GM19099 (cell line): ENCODE results near the gene SCGB1A1.

Source experiments
- POLR2A ChIP-seq: IDR thresholded peaks from 3 replicates; pipeline ENCODE4 v1.6.1; 2011; ENCODE audit warnings: low read depth; ENCODE audit not compliant: insufficient read length; ENCODE audit errors: extremely low read depth

SCGB1A1 gene

GRCh38 chr11:62451241-62451621 lies 32.4 kb downstream of the SCGB1A1 start:
- TF ChIP-seq POLR2A = no peak

GRCh38 chr11:62452261-62452660 lies 33.4 kb downstream of the SCGB1A1 start:
- TF ChIP-seq POLR2A = no peak

GRCh38 chr11:62452839-62453468 lies 34.1 kb downstream of the SCGB1A1 start:
- TF ChIP-seq POLR2A = no peak

GRCh38 chr11:62456630-62457029 lies 37.8 kb downstream of the SCGB1A1 start:
- no peak for TF ChIP-seq POLR2A

- TF ChIP-seq POLR2A = no peak
Observed at GRCh38 chr11:62457478-62457877, 38.6 kb downstream of the SCGB1A1 start.

- TF ChIP-seq POLR2A = no peak
Observed at GRCh38 chr11:62458212-62459002, 39.6 kb downstream of the SCGB1A1 start.

GRCh38 chr11:62459080-62459479 lies 40.2 kb downstream of the SCGB1A1 start:
- TF ChIP-seq POLR2A = no peak

GRCh38 chr11:62461740-62462507 lies 43.1 kb downstream of the SCGB1A1 start:
- no peak for TF ChIP-seq POLR2A

- TF ChIP-seq POLR2A = no peak
Observed at GRCh38 chr11:62462508-62462892, 43.7 kb downstream of the SCGB1A1 start.

- no peak for TF ChIP-seq POLR2A
Observed at GRCh38 chr11:62463121-62463542, 44.3 kb downstream of the SCGB1A1 start.

GRCh38 chr11:62464655-62465054 lies 45.8 kb downstream of the SCGB1A1 start:
- TF ChIP-seq POLR2A = no peak

- TF ChIP-seq POLR2A = no peak
Observed at GRCh38 chr11:62466444-62466843, 47.6 kb downstream of the SCGB1A1 start.

GRCh38 chr11:62468577-62468976 lies 49.7 kb downstream of the SCGB1A1 start:
- no peak for TF ChIP-seq POLR2A

- no peak for TF ChIP-seq POLR2A
Observed at GRCh38 chr11:62471603-62472002, 52.8 kb downstream of the SCGB1A1 start.

- no peak for TF ChIP-seq POLR2A
Observed at GRCh38 chr11:62472063-62472884, 53.4 kb downstream of the SCGB1A1 start.
